Erythroblast (primary cell): ENCODE data around the gene GDI2.

ENCODE experiments used
- GATA1 ChIP-seq: IDR thresholded peaks from 2 replicates; pipeline ENCODE4 v1.6.1; 2011; ENCODE audit warnings: low read depth, mild to moderate bottlenecking, control low read depth, low read length, moderate library complexity
- POLR2A ChIP-seq: IDR thresholded peaks from 2 replicates; pipeline ENCODE4 v1.6.1; 2011; ENCODE audit warnings: mild to moderate bottlenecking, low read length

DNA sequence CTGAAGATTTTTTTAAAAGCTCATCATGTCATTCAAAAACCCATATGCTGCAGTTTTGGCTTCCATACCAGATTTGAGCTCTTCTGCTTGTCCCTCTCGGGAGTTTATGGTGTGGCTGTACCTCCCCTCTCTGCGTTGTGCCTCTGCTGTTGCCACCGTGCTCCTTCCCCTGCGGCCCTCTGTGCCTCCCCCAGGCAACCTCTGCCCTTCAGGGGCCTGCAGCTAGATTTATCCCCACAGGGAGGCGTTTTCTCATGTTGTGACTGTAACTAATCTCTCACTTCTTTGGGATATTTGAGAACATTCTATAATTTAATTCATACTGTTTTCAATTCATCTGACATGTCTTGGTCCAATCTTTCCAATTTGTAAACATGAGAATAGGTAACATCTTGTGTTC, 75.9 kb downstream of the GDI2 start:
- TF ChIP-seq POLR2A (no peak), GATA1 (no peak)
